Tibial nerve (tissue), 4 donors: ENCODE results near the gene GPX4. TPM values are rescaled to one million over a fixed set of nuclear protein-coding genes. Genes with fewer than 3 reads are reported as not detected.

Experiments used
- DNase-seq, 2 donors: peaks; one replicate each; pipeline ENCODE4 v3.0.0-alpha.2; 2019; ENCODE audit warnings: low spot score in 2 of 2
- H3K27ac ChIP-seq, 4 donors: fragments of 200-600 bp; sonication (generic) in 3 of 4; one replicate each; pipeline ENCODE4 v1.5.1; 2017 to 2019; ENCODE audit warnings: mild to moderate bottlenecking in 1 of 4
- H3K27me3 ChIP-seq, 2 donors: fragments of 200-600 bp; sonication (generic) in 1 of 2; one replicate each; pipeline versions ENCODE4 v1.5.1 to v1.6.0; 2017 to 2019
- H3K36me3 ChIP-seq, 3 donors: fragments of 200-600 bp; sonication (generic); one replicate each; pipeline ENCODE4 v1.5.1; 2018 to 2019
- H3K4me1 ChIP-seq, 4 donors: fragments of 200-600 bp; sonication (generic) in 3 of 4; one replicate each; pipeline ENCODE4 v1.5.1; 2017 to 2019
- H3K4me3 ChIP-seq, 4 donors: fragments of 200-600 bp; sonication (generic) in 3 of 4; one replicate each; pipeline ENCODE4 v1.5.1; 2017 to 2019; ENCODE audit warnings: mild to moderate bottlenecking in 1 of 4, moderate library complexity in 1 of 4
- H3K9me3 ChIP-seq, 4 donors: fragments of 200-600 bp; sonication (generic) in 3 of 4; one replicate each; pipeline ENCODE4 v1.5.1; 2017 to 2019
- EP300 ChIP-seq, 2 donors: sonication (generic); formaldehyde crosslinking; IDR thresholded peaks; one replicate each; pipeline ENCODE4 v1.6.1; 2017; ENCODE audit warnings: antibody characterized with exemption in 2 of 2, mild to moderate bottlenecking in 1 of 2
- POLR2A ChIP-seq, 2 donors: fragments of 450-650 bp; IDR thresholded peaks; one replicate each; pipeline ENCODE4 v1.6.1; 2017; ENCODE audit warnings: antibody characterized with exemption in 2 of 2, mild to moderate bottlenecking in 2 of 2, moderate library complexity in 2 of 2
- WGBS, 2 donors: methylation state at CpG; one replicate each; pipeline ENCODE4 v1.1.5; 2018; 5-methylcytosine and 5-hydroxymethylcytosine counted together
- total RNA-seq, 4 donors: library from RNA; depleted of rRNA; stranded (reverse); fragments of >200 nt; gene quantifications; one replicate each; pipeline ENCODE4 v1.1.0, GENCODE V29; 2016
- TF ChIP-seq, protein P1 (sequence below), 5 experiments: fragments of 200-600 bp in 3 of 5; fragments of 450-650 bp in 2 of 5; sonication (generic) in 3 of 5; IDR thresholded peaks; one replicate each; pipeline ENCODE4 v1.5.1; 2016 to 2019; ENCODE audit warnings: antibody characterized with exemption in 5 of 5, mild to moderate bottlenecking in 3 of 5, moderate library complexity in 2 of 5

The GPX4 gene
- total RNA-seq, 4 donors from 2014 or later, result 337 to 518 (median 493) TPM

DNA sequence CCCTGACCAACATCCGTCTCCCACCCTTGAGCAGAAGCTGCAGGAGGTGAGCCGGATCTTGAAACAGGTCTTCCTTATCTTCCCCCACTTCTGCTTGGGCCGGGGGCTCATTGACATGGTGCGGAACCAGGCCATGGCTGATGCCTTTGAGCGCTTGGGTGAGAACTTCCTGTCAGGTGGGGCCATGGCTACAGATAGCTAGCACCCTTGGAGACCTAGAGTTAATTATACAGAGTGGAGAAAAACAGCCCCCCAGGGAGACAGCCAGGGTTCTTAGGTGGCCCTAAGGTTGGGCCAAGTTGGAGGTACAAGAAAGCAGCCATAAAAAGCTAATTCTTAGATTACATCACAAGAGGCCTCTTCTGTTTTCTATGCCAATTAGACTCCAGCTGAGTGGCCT lies 45.7 kb upstream of the GPX4 start:
- Histone ChIP-seq H3K4me3 (no peak overlapping the region), H3K27ac (no peak overlapping the region), H3K9me3 (peaks cover 0 to 68% (median 15%) of the 10 kb centered on the region in 4 donors), H3K27me3 (no peaks in the 10 kb centered on the region), H3K4me1 (no peaks in the 10 kb centered on the region), H3K36me3 (peaks cover 0 to 52% (median 0%) of the 10 kb centered on the region in 3 donors)
- TF ChIP-seq EP300 (IDR thresholded peaks at IDR 0.05) (no peak), POLR2A (IDR thresholded peaks at IDR 0.05) (no peak)
- TF ChIP-seq, protein P1, sequence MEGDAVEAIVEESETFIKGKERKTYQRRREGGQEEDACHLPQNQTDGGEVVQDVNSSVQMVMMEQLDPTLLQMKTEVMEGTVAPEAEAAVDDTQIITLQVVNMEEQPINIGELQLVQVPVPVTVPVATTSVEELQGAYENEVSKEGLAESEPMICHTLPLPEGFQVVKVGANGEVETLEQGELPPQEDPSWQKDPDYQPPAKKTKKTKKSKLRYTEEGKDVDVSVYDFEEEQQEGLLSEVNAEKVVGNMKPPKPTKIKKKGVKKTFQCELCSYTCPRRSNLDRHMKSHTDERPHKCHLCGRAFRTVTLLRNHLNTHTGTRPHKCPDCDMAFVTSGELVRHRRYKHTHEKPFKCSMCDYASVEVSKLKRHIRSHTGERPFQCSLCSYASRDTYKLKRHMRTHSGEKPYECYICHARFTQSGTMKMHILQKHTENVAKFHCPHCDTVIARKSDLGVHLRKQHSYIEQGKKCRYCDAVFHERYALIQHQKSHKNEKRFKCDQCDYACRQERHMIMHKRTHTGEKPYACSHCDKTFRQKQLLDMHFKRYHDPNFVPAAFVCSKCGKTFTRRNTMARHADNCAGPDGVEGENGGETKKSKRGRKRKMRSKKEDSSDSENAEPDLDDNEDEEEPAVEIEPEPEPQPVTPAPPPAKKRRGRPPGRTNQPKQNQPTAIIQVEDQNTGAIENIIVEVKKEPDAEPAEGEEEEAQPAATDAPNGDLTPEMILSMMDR (IDR thresholded peaks at IDR 0.05), result no peak
- WGBS, 2 donors, result 92 to 93% methylated on average over 4 to 5 of the region's 5 CpGs
- DNase-seq, result no peak

DNA sequence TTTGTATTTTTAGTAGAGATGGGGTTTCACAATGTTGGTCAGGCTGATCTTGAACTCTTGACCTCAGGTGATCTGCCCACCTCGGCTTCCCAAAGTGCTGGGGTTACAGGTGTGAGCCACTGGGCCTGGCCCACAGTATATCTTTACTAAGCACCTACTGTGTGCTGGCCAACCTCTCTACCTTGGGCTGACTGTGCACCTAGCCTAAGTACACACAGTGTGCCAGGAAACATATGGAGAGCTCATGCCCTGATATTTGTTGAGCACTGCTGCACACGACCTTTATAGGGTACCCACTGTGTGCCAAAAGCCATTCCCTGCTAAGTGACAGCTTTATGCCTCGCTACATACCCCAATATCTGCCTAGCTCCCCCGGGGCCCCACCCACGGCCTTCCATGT lies 43.1 kb upstream of the GPX4 start:
- Histone ChIP-seq H3K36me3 (peaks cover 0 to 38% (median 0%) of the 10 kb centered on the region in 3 donors), H3K4me3 (no peak overlapping the region), H3K27ac (no peak overlapping the region), H3K27me3 (peaks cover 0 to 5% of the 10 kb centered on the region in 2 donors), H3K9me3 (peaks cover 0 to 56% (median 15%) of the 10 kb centered on the region in 4 donors), H3K4me1 (peaks cover 0 to 16% (median 4%) of the 10 kb centered on the region in 4 donors)
- DNase-seq, result no peak
- TF ChIP-seq POLR2A (IDR thresholded peaks at IDR 0.05), result no peak
- TF ChIP-seq EP300 (IDR thresholded peaks at IDR 0.05), result no peak
- TF ChIP-seq, protein P1 (IDR thresholded peaks at IDR 0.05), result no peak
- WGBS, 2 donors, result 68 to 85% methylated on average over 5 of the region's 5 CpGs

DNA sequence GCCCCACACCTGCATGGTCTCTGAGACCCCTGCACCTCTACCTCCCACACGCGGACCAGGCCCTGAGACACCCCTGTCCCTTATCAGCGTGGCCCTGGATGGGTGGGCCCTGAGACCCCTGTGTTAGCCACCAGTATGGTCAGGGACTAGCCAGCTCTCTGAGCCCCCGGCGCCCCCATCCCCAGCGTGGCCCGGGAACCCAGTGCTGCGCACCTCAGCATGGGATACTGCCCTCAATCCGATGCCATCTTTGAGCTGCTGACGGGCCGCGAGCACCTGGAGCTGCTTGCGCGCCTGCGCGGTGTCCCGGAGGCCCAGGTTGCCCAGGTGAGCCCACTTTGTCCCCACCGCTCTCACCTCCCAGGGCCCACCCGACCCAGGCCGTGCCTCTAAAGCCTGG lies 41.8 kb upstream of the GPX4 start:
- Histone ChIP-seq H3K4me3 (no peak overlapping the region), H3K36me3 (peaks cover 0 to 25% (median 0%) of the 10 kb centered on the region in 3 donors), H3K4me1 (peaks cover 0 to 29% (median 12%) of the 10 kb centered on the region in 4 donors), H3K9me3 (peaks cover 0 to 43% (median 10%) of the 10 kb centered on the region in 4 donors), H3K27me3 (peaks cover 0 to 18% of the 10 kb centered on the region in 2 donors), H3K27ac (no peak overlapping the region)
- no peak for DNase-seq
- TF ChIP-seq POLR2A (IDR thresholded peaks at IDR 0.05) (no peak), EP300 (IDR thresholded peaks at IDR 0.05) (no peak)
- TF ChIP-seq, protein P1 (IDR thresholded peaks at IDR 0.05), result no peak
- WGBS, 2 donors, result 69 to 93% methylated on average over 12 to 20 of the region's 20 CpGs

DNA sequence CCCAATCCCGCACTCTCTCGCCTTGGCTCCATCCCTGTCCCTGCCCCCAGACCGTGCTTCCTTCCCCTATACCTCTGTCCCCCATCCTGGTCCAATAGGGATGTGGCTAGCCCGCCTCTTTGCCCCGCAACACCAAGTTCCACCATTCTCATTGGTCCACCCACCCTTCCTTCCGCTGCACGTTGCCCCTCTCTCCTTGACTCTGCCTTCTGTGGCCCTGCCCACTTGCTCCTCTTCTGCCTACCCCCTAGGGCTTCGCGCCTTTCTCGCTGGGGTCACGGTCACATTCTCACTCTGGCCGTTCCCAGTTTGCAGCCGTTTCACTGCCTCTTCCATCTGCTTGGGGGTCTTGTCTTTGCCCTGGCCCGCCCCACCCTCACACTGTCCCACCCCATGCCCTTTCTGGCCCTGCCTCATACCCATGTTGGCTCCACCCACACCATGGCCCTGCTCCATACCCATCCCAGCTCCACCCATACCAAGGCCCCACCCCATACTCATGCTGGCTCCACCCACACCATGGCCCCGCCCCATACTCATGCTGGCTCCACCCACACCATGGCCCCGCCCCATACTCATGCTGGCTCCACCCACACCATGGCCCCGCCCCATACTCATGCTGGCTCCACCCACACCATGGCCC lies 41.3 kb upstream of the GPX4 start:
- no peak overlapping the region for H3K27ac ChIP-seq
- peaks cover 0 to 20% (median 0%) of the 10 kb centered on the region in 3 donors for H3K36me3 ChIP-seq
- 82 to 87% methylated on average over 17 of the region's 17 CpGs for WGBS, 2 donors
- TF ChIP-seq, protein P1 (IDR thresholded peaks at IDR 0.05), result no peak
- TF ChIP-seq POLR2A (IDR thresholded peaks at IDR 0.05) (no peak), EP300 (IDR thresholded peaks at IDR 0.05) (no peak)
- H3K9me3 ChIP-seq, result peaks cover 0 to 38% (median 8%) of the 10 kb centered on the region in 4 donors
- peaks cover 0 to 34% (median 16%) of the 10 kb centered on the region in 4 donors for H3K4me1 ChIP-seq
- H3K4me3 ChIP-seq, result no peak overlapping the region
- H3K27me3 ChIP-seq, result peaks cover 0 to 23% of the 10 kb centered on the region in 2 donors
- no peak for DNase-seq
